ENCODE data around the gene ABCC2. TPM values are rescaled to one million over a fixed set of nuclear protein-coding genes. Genes with fewer than 3 reads are reported as not detected.

The ABCC2 gene
- total and polyA plus RNA-seq, 8 donors = 0.67 to 1.7 (median 1.1) TPM

- no peak for DNase-seq
- Histone ChIP-seq H3K27ac (no peak overlapping the region), H3K27me3 (no peaks in the 10 kb centered on the region), H3K36me3 (peaks cover 0 to 7% (median 0%) of the 10 kb centered on the region in 3 donors), H3K4me3 (no peak overlapping the region), H3K4me1 (no peaks in the 10 kb centered on the region), H3K9me3 (no peaks in the 10 kb centered on the region)
- no peak for FAIRE-seq
- 83 to 86% methylated on average over 7 of the region's 7 CpGs for WGBS, 2 donors
- no peak for TF ChIP-seq CTCF (IDR thresholded peaks at IDR 0.05)
- intact Hi-C loops (cut with DNase I) = no loop called here
- peak in 3 of 4 donors; percentile 31 to 37 (median 34) for ATAC-seq
These were observed 27.6 kb downstream of the ABCC2 start for GRCh38 chr10:99809931-99810615.

- intact Hi-C loops (cut with DNase I) = no loop called here
- TF ChIP-seq CTCF (IDR thresholded peaks at IDR 0.05) = no peak
- ATAC-seq (no peak), FAIRE-seq (no peak), DNase-seq (no peak)
- H3K27me3 ChIP-seq = no peaks in the 10 kb centered on the region
- WGBS, 2 donors = 81 to 88% methylated on average over 2 of the region's 2 CpGs
- H3K9me3 ChIP-seq = no peaks in the 10 kb centered on the region
- H3K4me1 ChIP-seq = no peaks in the 10 kb centered on the region
- peaks cover 0 to 7% (median 0%) of the 10 kb centered on the region in 3 donors for H3K36me3 ChIP-seq
- H3K4me3 ChIP-seq = no peak overlapping the region
- H3K27ac ChIP-seq = no peak overlapping the region
These were observed 29.7 kb downstream of the ABCC2 start for GRCh38 chr10:99812177-99812576.

GRCh38 chr10:99814143-99814542 lies 31.7 kb downstream of the ABCC2 start:
- FAIRE-seq (no peak), DNase-seq (no peak), ATAC-seq (no peak)
- no peak overlapping the region for H3K4me3 ChIP-seq
- H3K4me1 ChIP-seq = no peaks in the 10 kb centered on the region
- intact Hi-C loops (cut with DNase I) = no loop called here
- no peaks in the 10 kb centered on the region for H3K9me3 ChIP-seq
- H3K27me3 ChIP-seq = no peaks in the 10 kb centered on the region
- peaks cover 0 to 7% (median 0%) of the 10 kb centered on the region in 3 donors for H3K36me3 ChIP-seq
- WGBS, 2 donors = 83 to 92% methylated on average over 6 to 8 of the region's 8 CpGs
- no peak overlapping the region for H3K27ac ChIP-seq
- no peak for TF ChIP-seq CTCF (IDR thresholded peaks at IDR 0.05)

GRCh38 chr10:99815621-99816020 lies 33.2 kb downstream of the ABCC2 start:
- no peak for DNase-seq
- H3K4me3 ChIP-seq = no peak overlapping the region
- 92 to 93% methylated on average over 2 of the region's 2 CpGs for WGBS, 2 donors
- H3K27ac ChIP-seq = no peak overlapping the region
- H3K36me3 ChIP-seq = no peaks in the 10 kb centered on the region
- H3K4me1 ChIP-seq = no peaks in the 10 kb centered on the region
- no peak for ATAC-seq
- no peaks in the 10 kb centered on the region for H3K9me3 ChIP-seq
- FAIRE-seq = no peak
- no peaks in the 10 kb centered on the region for H3K27me3 ChIP-seq
- TF ChIP-seq CTCF (IDR thresholded peaks at IDR 0.05) = no peak
- intact Hi-C loops (cut with DNase I) = no loop called here

- TF ChIP-seq CTCF (IDR thresholded peaks at IDR 0.05) = no peak
- 79 to 85% methylated on average over 3 of the region's 3 CpGs for WGBS, 2 donors
- Histone ChIP-seq H3K9me3 (no peaks in the 10 kb centered on the region), H3K36me3 (no peaks in the 10 kb centered on the region), H3K4me1 (no peaks in the 10 kb centered on the region), H3K27ac (no peak overlapping the region), H3K27me3 (no peaks in the 10 kb centered on the region), H3K4me3 (no peak overlapping the region)
- intact Hi-C loops (cut with DNase I) = no loop called here
- DNase-seq = no peak
- ATAC-seq = no peak
- no peak for FAIRE-seq
These were observed 45.5 kb downstream of the ABCC2 start for GRCh38 chr10:99827936-99828335.
